ENCODE measurements around the gene NFX1. TPM values are rescaled to one million over a fixed set of nuclear protein-coding genes. Genes with fewer than 3 reads are reported as not detected.

NFX1 gene
- total and polyA plus RNA-seq, 4 experiments from 2014 or later, result 21.2 to 64.7 (median 54.3) TPM

- peaks cover 0 to 7% (median 5%) of the 10 kb centered on the region in 4 donors for H3K4me1 Mint-ChIP-seq
- Histone ChIP-seq H3K4me3 (ENCODE audit: low read length in 2 of 2) (no peak overlapping the region), H3K9me3 (ENCODE audit: control insufficient read depth in 1 of 2, low read length in 2 of 2) (no peaks in the 10 kb centered on the region), H3K27ac (ENCODE audit: low read depth, low read length) (no peak overlapping the region), H3K4me1 (ENCODE audit: insufficient read depth, low read length) (peaks cover 3% of the 10 kb centered on the region), H3K27me3 (ENCODE audit: insufficient read depth, low read length) (no peaks in the 10 kb centered on the region), H3K36me3 (ENCODE audit: insufficient read depth, low read length) (peaks cover 11% of the 10 kb centered on the region)
- H3K27ac Mint-ChIP-seq, result peak overlapping the region in 5 of 7 donors; percentile 38 to 74 (median 66)
- ChIA-PET CTCF (ENCODE audit: partially characterized antibody) (interaction anchor here (0.8 to 7.2 kb wide), 34 partner anchors 8 to 348 kb away, joined by 3 to 120 read pairs (median 4); partner anchors contain the start of genes ANKRD18B, AQP3, NFX1 and NOL6), POLR2A (ENCODE audit: partially characterized antibody) (interaction anchor here (1.0 to 3.2 kb wide), 6 partner anchors 41 to 99 kb away, joined by 3 to 13 read pairs (median 5); partner anchors contain the start of genes AQP3 and NOL6)
- H3K9me3 Mint-ChIP-seq, result no peaks in the 10 kb centered on the region
- peak; percentile 61 to 71 (median 67) for DNase-seq
- H3K27me3 Mint-ChIP-seq, result no peaks in the 10 kb centered on the region
- intact Hi-C loops (cut with micrococcal nuclease), result loop anchor here (1.0 to 2.0 kb wide), 5 partner anchors 41 to 348 kb away; partner anchors contain the start of gene AQP3
- peak overlapping the region in 2 of 8 donors; percentile 11 to 17 for H3K4me3 Mint-ChIP-seq
- peaks cover 8 to 28% of the 10 kb centered on the region in 2 donors for H3K36me3 Mint-ChIP-seq
Measured at GRCh38 chr9:33374634-33375237, 84.4 kb downstream of the NFX1 start.

GRCh38 chr9:33375238-33375840 is 85.0 kb downstream of the NFX1 start:
- Mint-ChIP-seq H3K4me3 (peak overlapping the region in 2 of 8 donors; percentile 11 to 17), H3K4me1 (peaks cover 0 to 7% (median 5%) of the 10 kb centered on the region in 4 donors), H3K27me3 (no peaks in the 10 kb centered on the region), H3K27ac (peak overlapping the region in 2 of 7 donors; percentile 19 to 29), H3K9me3 (no peaks in the 10 kb centered on the region), H3K36me3 (peaks cover 2 to 23% of the 10 kb centered on the region in 2 donors)
- H3K27ac ChIP-seq (ENCODE audit: low read depth, low read length), result no peak overlapping the region
- H3K4me1 ChIP-seq (ENCODE audit: insufficient read depth, low read length), result peaks cover 3% of the 10 kb centered on the region
- intact Hi-C loops (cut with micrococcal nuclease), result loop anchor here (1.0 to 2.0 kb wide), 5 partner anchors 40 to 347 kb away; partner anchors contain the start of gene AQP3
- POLR2A ChIA-PET (ENCODE audit: partially characterized antibody), result interaction anchor here (1.0 to 3.2 kb wide), 6 partner anchors 40 to 98 kb away, joined by 3 to 13 read pairs (median 5); partner anchors contain the start of genes NFX1 and NOL6
- no peak overlapping the region for H3K4me3 ChIP-seq (ENCODE audit: low read length in 2 of 2)
- H3K9me3 ChIP-seq (ENCODE audit: control insufficient read depth in 1 of 2, low read length in 2 of 2), result no peaks in the 10 kb centered on the region
- peak in 1 of 5 donors; percentile 4 for DNase-seq
- H3K36me3 ChIP-seq (ENCODE audit: insufficient read depth, low read length), result peaks cover 5% of the 10 kb centered on the region
- CTCF ChIA-PET (ENCODE audit: partially characterized antibody), result interaction anchor here (0.8 to 7.2 kb wide), 30 partner anchors 10 to 347 kb away, joined by 3 to 120 read pairs (median 6); partner anchors contain the start of genes ANKRD18B, AQP3, NFX1 and NOL6
- H3K27me3 ChIP-seq (ENCODE audit: insufficient read depth, low read length), result no peaks in the 10 kb centered on the region

- Mint-ChIP-seq H3K4me3 (no peak overlapping the region), H3K27ac (peak overlapping the region in 2 of 7 donors; percentile 4 to 64), H3K27me3 (no peaks in the 10 kb centered on the region), H3K9me3 (no peaks in the 10 kb centered on the region), H3K4me1 (peaks cover 0 to 7% (median 5%) of the 10 kb centered on the region in 4 donors), H3K36me3 (peaks cover 0 to 17% of the 10 kb centered on the region in 2 donors)
- no peaks in the 10 kb centered on the region for H3K36me3 ChIP-seq (ENCODE audit: insufficient read depth, low read length)
- intact Hi-C loops (cut with micrococcal nuclease), result loop anchor here (1.0 to 2.0 kb wide), 5 partner anchors 39 to 346 kb away; partner anchors contain the start of gene AQP3
- no peaks in the 10 kb centered on the region for H3K9me3 ChIP-seq (ENCODE audit: control insufficient read depth in 1 of 2, low read length in 2 of 2)
- H3K4me1 ChIP-seq (ENCODE audit: insufficient read depth, low read length), result peaks cover 3% of the 10 kb centered on the region
- H3K27ac ChIP-seq (ENCODE audit: low read depth, low read length), result no peak overlapping the region
- H3K4me3 ChIP-seq (ENCODE audit: low read length in 2 of 2), result no peak overlapping the region
- ChIA-PET POLR2A (ENCODE audit: partially characterized antibody) (interaction anchor here (1.4 to 3.2 kb wide), 4 partner anchors 40 to 98 kb away, joined by 3 to 13 read pairs (median 8); partner anchors contain the start of genes NFX1 and NOL6), CTCF (ENCODE audit: partially characterized antibody) (interaction anchor here (0.9 to 7.2 kb wide), 22 partner anchors 10 to 347 kb away, joined by 3 to 120 read pairs (median 7); partner anchors contain the start of genes ANKRD18B, AQP3 and NOL6)
- no peaks in the 10 kb centered on the region for H3K27me3 ChIP-seq (ENCODE audit: insufficient read depth, low read length)
- no peak for DNase-seq
Measured at GRCh38 chr9:33375841-33376321, 85.6 kb downstream of the NFX1 start.

- Mint-ChIP-seq H3K9me3 (no peaks in the 10 kb centered on the region), H3K4me3 (no peak overlapping the region)
Measured at GRCh38 chr9:33377089-33377715, 86.9 kb downstream of the NFX1 start.

GRCh38 chr9:33378121-33378795 is 87.9 kb downstream of the NFX1 start:
- CTCF ChIA-PET (ENCODE audit: partially characterized antibody), result interaction anchor here (7.2 kb wide), 1 partner anchor 88 kb away, joined by 120 read pairs; no protein-coding TSS in a partner anchor
- intact Hi-C loops (cut with micrococcal nuclease), result no loop called here

More at GRCh38 chr9:33377089-33377715, 86.9 kb downstream of the NFX1 start:
- peak overlapping the region in 4 of 7 donors; percentile 5 to 68 (median 26) for H3K27ac Mint-ChIP-seq
- peaks cover 0 to 5% of the 10 kb centered on the region in 2 donors for H3K36me3 Mint-ChIP-seq
- Histone ChIP-seq H3K27ac (ENCODE audit: low read depth, low read length) (no peak overlapping the region), H3K27me3 (ENCODE audit: insufficient read depth, low read length) (no peaks in the 10 kb centered on the region), H3K9me3 (ENCODE audit: control insufficient read depth in 1 of 2, low read length in 2 of 2) (no peaks in the 10 kb centered on the region), H3K36me3 (ENCODE audit: insufficient read depth, low read length) (no peaks in the 10 kb centered on the region), H3K4me1 (ENCODE audit: insufficient read depth, low read length) (peaks cover 3% of the 10 kb centered on the region), H3K4me3 (ENCODE audit: low read length in 2 of 2) (no peak overlapping the region)
- no peaks in the 10 kb centered on the region for H3K27me3 Mint-ChIP-seq
- ChIA-PET CTCF (ENCODE audit: partially characterized antibody) (interaction anchor here (4.4 to 7.2 kb wide), 2 partner anchors 74 to 89 kb away, joined by 47 to 120 read pairs; no protein-coding TSS in a partner anchor), POLR2A (ENCODE audit: partially characterized antibody) (no interaction called here)
- intact Hi-C loops (cut with micrococcal nuclease), result no loop called here
- peaks cover 0 to 7% (median 5%) of the 10 kb centered on the region in 4 donors for H3K4me1 Mint-ChIP-seq
- DNase-seq, result no peak

GRCh38 chr9:33379666-33380389 is 89.5 kb downstream of the NFX1 start:
- CTCF ChIA-PET (ENCODE audit: partially characterized antibody), result interaction anchor here (1.0 kb wide), 1 partner anchor 12 kb away, joined by 3 read pairs; no protein-coding TSS in a partner anchor
- intact Hi-C loops (cut with micrococcal nuclease), result no loop called here
- peak overlapping the region in 1 of 7 donors; percentile 17 for H3K27ac Mint-ChIP-seq
- no peaks in the 10 kb centered on the region for H3K9me3 Mint-ChIP-seq
- Histone ChIP-seq H3K4me3 (ENCODE audit: low read length in 2 of 2) (no peak overlapping the region), H3K9me3 (ENCODE audit: control insufficient read depth in 1 of 2, low read length in 2 of 2) (no peaks in the 10 kb centered on the region), H3K27ac (ENCODE audit: low read depth, low read length) (no peak overlapping the region), H3K36me3 (ENCODE audit: insufficient read depth, low read length) (no peaks in the 10 kb centered on the region), H3K4me1 (ENCODE audit: insufficient read depth, low read length) (peaks cover 3% of the 10 kb centered on the region), H3K27me3 (ENCODE audit: insufficient read depth, low read length) (no peaks in the 10 kb centered on the region)
- peaks cover 0 to 5% (median 4%) of the 10 kb centered on the region in 4 donors for H3K4me1 Mint-ChIP-seq
- no peak for DNase-seq
- POLR2A ChIA-PET (ENCODE audit: partially characterized antibody), result no interaction called here
- no peak overlapping the region for H3K4me3 Mint-ChIP-seq
- H3K36me3 Mint-ChIP-seq, result peaks cover 0 to under 1% of the 10 kb centered on the region in 2 donors
- H3K27me3 Mint-ChIP-seq, result no peaks in the 10 kb centered on the region

More at GRCh38 chr9:33378121-33378795, 87.9 kb downstream of the NFX1 start:
- Histone ChIP-seq H3K9me3 (ENCODE audit: control insufficient read depth in 1 of 2, low read length in 2 of 2) (no peaks in the 10 kb centered on the region), H3K36me3 (ENCODE audit: insufficient read depth, low read length) (no peaks in the 10 kb centered on the region), H3K4me3 (ENCODE audit: low read length in 2 of 2) (no peak overlapping the region), H3K4me1 (ENCODE audit: insufficient read depth, low read length) (peaks cover 3% of the 10 kb centered on the region), H3K27ac (ENCODE audit: low read depth, low read length) (no peak overlapping the region), H3K27me3 (ENCODE audit: insufficient read depth, low read length) (no peaks in the 10 kb centered on the region)
- Mint-ChIP-seq H3K27ac (no peak overlapping the region), H3K36me3 (peaks cover 0 to 2% of the 10 kb centered on the region in 2 donors), H3K27me3 (no peaks in the 10 kb centered on the region), H3K9me3 (no peaks in the 10 kb centered on the region), H3K4me3 (no peak overlapping the region), H3K4me1 (peaks cover 0 to 7% (median 5%) of the 10 kb centered on the region in 4 donors)
- POLR2A ChIA-PET (ENCODE audit: partially characterized antibody), result no interaction called here
- DNase-seq, result no peak

All from CD4-positive, alpha-beta memory T cell (primary cell).